ENCODE data around the gene FCHO2.

The FCHO2 gene

DNA sequence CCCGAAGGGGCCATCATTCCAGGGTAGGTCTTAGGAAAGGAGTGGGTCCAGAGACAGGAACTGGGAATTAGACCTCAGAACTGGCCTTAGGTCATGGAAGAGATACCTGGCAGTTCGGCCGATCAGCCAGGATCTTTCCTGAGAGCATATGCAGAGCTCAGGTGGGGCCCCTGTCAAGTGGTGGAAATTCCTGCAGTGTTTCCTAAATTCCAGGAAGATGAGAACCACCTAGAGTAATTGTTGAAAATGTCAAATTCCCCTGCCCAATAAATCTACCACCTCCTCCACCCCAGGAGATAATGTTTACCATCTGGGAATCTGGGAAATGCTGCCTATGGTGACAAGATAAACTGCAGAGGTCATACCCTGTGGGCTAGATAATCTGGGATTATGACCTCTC is 179.2 kb downstream of the FCHO2 start:
- DNase-seq (ENCODE audit: low read depth): no peak
- no peak overlapping the region for H3K4me3 ChIP-seq (ENCODE audit: low read length)
- TF ChIP-seq, protein P1, sequence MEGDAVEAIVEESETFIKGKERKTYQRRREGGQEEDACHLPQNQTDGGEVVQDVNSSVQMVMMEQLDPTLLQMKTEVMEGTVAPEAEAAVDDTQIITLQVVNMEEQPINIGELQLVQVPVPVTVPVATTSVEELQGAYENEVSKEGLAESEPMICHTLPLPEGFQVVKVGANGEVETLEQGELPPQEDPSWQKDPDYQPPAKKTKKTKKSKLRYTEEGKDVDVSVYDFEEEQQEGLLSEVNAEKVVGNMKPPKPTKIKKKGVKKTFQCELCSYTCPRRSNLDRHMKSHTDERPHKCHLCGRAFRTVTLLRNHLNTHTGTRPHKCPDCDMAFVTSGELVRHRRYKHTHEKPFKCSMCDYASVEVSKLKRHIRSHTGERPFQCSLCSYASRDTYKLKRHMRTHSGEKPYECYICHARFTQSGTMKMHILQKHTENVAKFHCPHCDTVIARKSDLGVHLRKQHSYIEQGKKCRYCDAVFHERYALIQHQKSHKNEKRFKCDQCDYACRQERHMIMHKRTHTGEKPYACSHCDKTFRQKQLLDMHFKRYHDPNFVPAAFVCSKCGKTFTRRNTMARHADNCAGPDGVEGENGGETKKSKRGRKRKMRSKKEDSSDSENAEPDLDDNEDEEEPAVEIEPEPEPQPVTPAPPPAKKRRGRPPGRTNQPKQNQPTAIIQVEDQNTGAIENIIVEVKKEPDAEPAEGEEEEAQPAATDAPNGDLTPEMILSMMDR (conservative IDR thresholded peaks at IDR 0.05; ENCODE audit: low read depth, low read length): no peak

DNA sequence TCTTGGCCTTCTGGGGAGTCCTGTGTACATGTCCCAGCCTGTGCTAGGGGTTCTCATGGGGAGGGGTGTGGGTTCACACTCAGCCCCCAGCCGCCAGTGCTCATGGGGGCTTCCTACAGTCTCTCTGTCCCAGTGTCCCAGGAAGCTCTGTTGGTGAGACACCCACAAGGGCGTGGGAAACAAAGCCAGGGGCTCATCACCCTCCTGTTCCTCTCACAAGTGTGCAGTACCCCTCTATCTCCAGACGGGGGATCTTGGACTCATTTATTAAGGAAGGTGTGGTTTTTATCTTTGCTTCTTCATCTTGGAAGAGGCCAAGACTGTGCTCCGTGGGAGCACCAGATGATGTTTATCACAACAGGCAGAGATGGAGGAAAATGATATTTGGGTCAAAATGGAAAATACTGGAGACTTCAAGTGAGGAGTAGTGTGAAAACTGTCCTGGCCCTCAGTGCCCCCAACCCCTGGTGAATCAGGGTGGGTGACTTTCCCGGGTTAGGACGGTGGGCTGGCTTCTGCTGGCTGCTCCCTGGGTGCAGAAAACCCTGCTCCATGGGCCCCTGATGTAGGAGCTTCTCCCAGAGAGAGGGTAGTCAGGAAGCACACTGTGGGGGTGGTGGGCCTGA is 179.7 kb downstream of the FCHO2 start:
- H3K4me3 ChIP-seq (ENCODE audit: low read length): no peak overlapping the region
- TF ChIP-seq, protein P1 (conservative IDR thresholded peaks at IDR 0.05; ENCODE audit: low read depth, low read length): peak; percentile 56
- no peak for DNase-seq (ENCODE audit: low read depth)

DNA sequence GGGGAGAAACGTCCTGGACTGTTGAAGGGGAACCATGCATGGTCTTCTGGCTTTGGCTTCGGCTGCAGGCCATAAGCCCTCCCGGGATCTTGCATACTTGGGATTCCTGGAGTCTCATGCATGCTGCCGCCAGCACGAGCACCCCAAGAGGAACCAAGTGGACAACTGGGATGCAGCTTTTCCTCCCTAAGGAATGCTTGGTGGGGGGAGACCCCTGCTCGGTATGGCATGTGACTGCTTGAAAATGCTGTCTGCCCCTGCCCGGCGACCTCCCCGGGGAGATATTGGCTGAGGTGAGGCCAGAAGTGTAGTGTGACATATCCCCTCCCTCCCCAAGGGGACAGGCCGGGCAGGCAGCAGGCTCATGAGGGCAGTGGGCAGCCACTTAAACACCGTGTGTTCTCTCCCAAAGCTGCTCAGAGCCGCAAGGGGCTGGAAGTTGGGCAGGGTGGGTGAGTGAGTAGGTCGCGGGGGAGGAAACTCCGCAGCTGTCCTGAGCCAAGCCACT is 180.3 kb downstream of the FCHO2 start:
- no peak overlapping the region for H3K4me3 ChIP-seq (ENCODE audit: low read length)
- TF ChIP-seq, protein P1 (conservative IDR thresholded peaks at IDR 0.05; ENCODE audit: low read depth, low read length): no peak
- DNase-seq (ENCODE audit: low read depth): peak; percentile 54

DNA sequence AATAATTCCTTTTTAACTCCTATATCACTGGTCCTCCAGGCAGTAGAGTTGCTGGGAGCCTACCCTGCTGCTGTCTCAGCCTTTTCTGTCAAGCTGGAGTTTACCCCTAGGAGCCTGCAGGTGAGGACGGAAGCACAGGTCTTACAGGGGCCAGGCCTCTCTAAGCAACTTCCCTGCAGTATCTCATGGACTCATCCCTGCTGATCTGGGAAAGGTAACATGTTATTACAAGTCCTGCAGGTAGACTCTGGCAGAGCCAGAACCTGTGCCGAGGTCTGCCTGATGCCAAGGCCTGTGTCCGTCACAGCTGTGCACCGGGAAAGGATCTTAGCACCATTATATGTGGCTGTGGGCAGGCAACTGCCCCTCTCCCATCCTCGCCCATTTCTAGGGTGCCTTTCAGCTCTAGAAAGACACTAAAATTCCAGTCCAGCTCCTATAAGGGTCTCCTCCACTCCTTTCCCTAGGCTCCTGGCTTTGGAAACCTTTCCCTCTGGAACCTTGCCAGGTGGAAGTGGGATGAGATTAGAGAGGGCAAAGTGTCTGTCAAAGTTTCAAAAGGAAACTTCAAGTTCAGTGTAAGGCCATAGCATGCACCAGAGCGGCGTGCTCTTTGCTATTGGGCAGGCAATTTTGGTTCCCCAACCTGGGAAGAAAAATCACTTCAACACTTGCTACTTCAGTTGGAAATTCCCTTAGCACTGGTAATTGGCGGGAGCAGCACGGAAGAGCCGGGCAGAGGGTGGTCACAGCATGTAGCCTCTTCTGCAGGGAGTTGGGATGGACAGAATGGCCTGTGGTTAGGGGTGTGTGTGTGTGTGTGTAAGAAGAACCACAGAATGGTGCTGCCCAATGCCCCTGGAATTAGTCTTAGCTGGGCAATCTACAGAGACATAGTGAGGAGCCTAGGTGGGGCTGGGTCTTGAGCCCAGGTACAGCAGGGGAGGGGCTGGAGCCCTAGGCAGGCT is 182.0 kb downstream of the FCHO2 start:
- no peak overlapping the region for H3K4me3 ChIP-seq (ENCODE audit: low read length)
- no peak for DNase-seq (ENCODE audit: low read depth)
- TF ChIP-seq, protein P1 (conservative IDR thresholded peaks at IDR 0.05; ENCODE audit: low read depth, low read length): no peak

DNA sequence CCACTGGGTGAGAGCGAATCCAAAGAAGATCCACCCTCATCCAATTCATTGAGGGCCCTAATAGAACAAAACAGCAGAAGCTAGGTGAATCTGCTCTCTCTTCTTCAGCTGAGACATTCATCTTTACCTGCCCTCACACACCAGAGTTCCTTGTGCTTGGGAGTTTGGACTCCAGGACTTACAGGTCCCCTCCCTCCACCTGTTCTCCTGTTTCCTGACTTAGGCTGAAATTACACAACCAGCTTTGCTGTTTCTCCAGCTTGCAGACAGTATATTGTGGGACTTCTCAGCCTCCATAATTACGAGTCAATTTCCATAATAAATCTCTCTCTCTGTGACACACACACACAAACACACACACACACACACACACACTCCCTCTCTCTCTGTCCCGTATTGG is 183.6 kb downstream of the FCHO2 start:
- TF ChIP-seq, protein P1 (conservative IDR thresholded peaks at IDR 0.05; ENCODE audit: low read depth, low read length): no peak
- no peak overlapping the region for H3K4me3 ChIP-seq (ENCODE audit: low read length)
- DNase-seq (ENCODE audit: low read depth): no peak

Data from retinal pigment epithelial cell (primary cell).